ENCODE data around the gene DYNLL1. TPM values are rescaled to one million over a fixed set of nuclear protein-coding genes. Genes with fewer than 3 reads are reported as not detected.
"Not testable (repeated sequence)": the region's sequence is repeated elsewhere in the genome, so short reads cannot be mapped to it uniquely, and the experiment has no call there.

Gene DYNLL1
- polyA plus RNA-seq, 2 of the 4 experiments (the other 2 are of a cell fraction): 735 to 744 TPM

GRCh38 chr12:120447992-120448391 is 47.9 kb upstream of the DYNLL1 start:
- 94% methylated on average over 4 of the region's 4 CpGs for WGBS (ENCODE audit: missing lambda C conversion rate)
- ChIA-PET CTCF (interaction anchor here (0.6 to 2.5 kb wide), 7 partner anchors 8 to 92 kb away, joined by 3 to 12 read pairs (median 3); no protein-coding TSS in a partner anchor), POLR2A (interaction anchor here (1.4 kb wide), 1 partner anchor 11 kb away, joined by 3 read pairs; no protein-coding TSS in a partner anchor)
- no peak overlapping the region for H3K27ac ChIP-seq
- H3K9me3 ChIP-seq: no peaks in the 10 kb centered on the region
- FAIRE-seq (no peak), DNase-seq (ENCODE audit: low read depth in 1 of 2, low spot score in 1 of 2) (no peak), ATAC-seq (no peak)
- H3K4me2 ChIP-seq: peak overlapping the region; percentile 90
- peaks cover 17% of the 10 kb centered on the region for H3K4me1 ChIP-seq
- H3K4me3 ChIP-seq: no peak overlapping the region
- TF ChIP-seq RCOR1 (IDR thresholded peaks at IDR 0.05; ENCODE audit: low read depth, low read length) (no peak), PBX3 (IDR thresholded peaks at IDR 0.05) (no peak), GATA3 (IDR thresholded peaks at IDR 0.05; ENCODE audit: borderline replicate concordance) (no peak), RNF2 (IDR thresholded peaks at IDR 0.05; ENCODE audit: borderline replicate concordance, low read depth) (no peak), HOXB13 (CRISPR knock-in tag; IDR thresholded peaks at IDR 0.05; ENCODE audit: low read depth) (no peak), FOSB (CRISPR knock-in tag; IDR thresholded peaks at IDR 0.05) (no peak), CHD4 (IDR thresholded peaks at IDR 0.05; ENCODE audit: borderline replicate concordance) (no peak), TFCP2L1 (CRISPR knock-in tag; IDR thresholded peaks at IDR 0.05) (no peak), NFE2L2 (conservative IDR thresholded peaks at IDR 0.05; ENCODE audit: low read length) (no peak), RAD21 (conservative IDR thresholded peaks at IDR 0.05 in 1 of 2, IDR thresholded peaks at IDR 0.05 in 1 of 2) (no peak), CHD2 (IDR thresholded peaks at IDR 0.05; ENCODE audit: low read length, partially characterized antibody) (no peak), KDM5A (IDR thresholded peaks at IDR 0.05) (no peak), ATOH8 (CRISPR knock-in tag; IDR thresholded peaks at IDR 0.05; ENCODE audit: low read depth) (no peak), CBX2 (IDR thresholded peaks at IDR 0.05; ENCODE audit: borderline replicate concordance, low read depth) (no peak), TP53 (CRISPR knock-in tag; IDR thresholded peaks at IDR 0.05) (no peak), HES2 (IDR thresholded peaks at IDR 0.05) (no peak)

GRCh38 chr12:120452524-120452923 is 43.4 kb upstream of the DYNLL1 start:
- POLR2A ChIA-PET, H3K9me3 ChIP-seq, FAIRE-seq, H3K4me1 ChIP-seq, ATAC-seq, H3K4me3 ChIP-seq, H3K4me2 ChIP-seq, H3K27ac ChIP-seq: not testable (repeated sequence)
- DNase-seq (ENCODE audit: low read depth in 1 of 2, low spot score in 1 of 2): peak in 1 of 2 experiments; percentile 44
- peak in 1 of 2 experiments; percentile 80; a peak in 2 of 4 replicates for TF ChIP-seq CEBPB (IDR thresholded peaks at IDR 0.05)
- 0 out of 5 replicates have a peak, but pooled peaks of 1 of the 2 experiments have one; percentile 15 for TF ChIP-seq JUN (IDR thresholded peaks at IDR 0.05)
- CTCF ChIA-PET: interaction anchor here (0.6 to 12.0 kb wide), 4 partner anchors 12 to 103 kb away, joined by 3 to 167 read pairs (median 6); partner anchors contain the start of gene SRSF9
- WGBS (ENCODE audit: missing lambda C conversion rate): 86% methylated on average over 5 of the region's 5 CpGs

- POLR2A ChIA-PET: interaction anchor here (0.6 to 0.7 kb wide), 2 partner anchors 25 to 543 kb away, joined by 3 to 4 read pairs; no protein-coding TSS in a partner anchor
- 91% methylated on average over 3 of the region's 3 CpGs for WGBS (ENCODE audit: missing lambda C conversion rate)
- no peak overlapping the region for H3K4me2 ChIP-seq
- ATAC-seq: no peak
- CTCF ChIA-PET: interaction anchor here (0.6 to 12.0 kb wide), 10 partner anchors 8 to 519 kb away, joined by 3 to 167 read pairs (median 4); partner anchors contain the start of gene SRSF9
- H3K4me1 ChIP-seq: no peaks in the 10 kb centered on the region
- FAIRE-seq: no peak
- DNase-seq (ENCODE audit: low read depth in 1 of 2, low spot score in 1 of 2): no peak
- H3K27ac ChIP-seq: no peak overlapping the region
- no peaks in the 10 kb centered on the region for H3K9me3 ChIP-seq
- H3K4me3 ChIP-seq: no peak overlapping the region
- TF ChIP-seq ZC3H11A (IDR thresholded peaks at IDR 0.05) (no peak), MAZ (IDR thresholded peaks at IDR 0.05; ENCODE audit: borderline replicate concordance, low read depth, low read length) (no peak), CBX2 (IDR thresholded peaks at IDR 0.05; ENCODE audit: borderline replicate concordance, low read depth) (no peak), EHMT2 (IDR thresholded peaks at IDR 0.05; ENCODE audit: low read depth) (no peak), NFE2L2 (conservative IDR thresholded peaks at IDR 0.05; ENCODE audit: low read length) (no peak), MAFK (IDR thresholded peaks at IDR 0.05; ENCODE audit: partially characterized antibody) (no peak), SMC3 (IDR thresholded peaks at IDR 0.05) (no peak), KDM1A (IDR thresholded peaks at IDR 0.05; ENCODE audit: low read depth) (no peak), PHF8 (IDR thresholded peaks at IDR 0.05; ENCODE audit: borderline replicate concordance, low read depth) (no peak), MAX (IDR thresholded peaks at IDR 0.05) (no peak), EHF (CRISPR knock-in tag; IDR thresholded peaks at IDR 0.05) (no peak), E2F6 (IDR thresholded peaks at IDR 0.05; ENCODE audit: borderline replicate concordance, low read depth) (no peak), USF2 (IDR thresholded peaks at IDR 0.05) (no peak), ZSCAN20 (CRISPR knock-in tag; IDR thresholded peaks at IDR 0.05) (no peak), CEBPB (IDR thresholded peaks at IDR 0.05) (no peak), CHD2 (IDR thresholded peaks at IDR 0.05; ENCODE audit: low read length, partially characterized antibody) (no peak)
Observed at GRCh38 chr12:120453060-120453750, 42.7 kb upstream of the DYNLL1 start.

Measured in A549 (cell line).